ENCODE data around the gene NEURL1.

The NEURL1 gene

GRCh38 chr10:103584216-103585010, 90.9 kb downstream of the NEURL1 start:
- DNase-seq (ENCODE audit: low read depth in 2 of 2): peak; percentile 42 to 58

- DNase-seq (ENCODE audit: low read depth in 2 of 2): no peak
Measured at GRCh38 chr10:103585011-103585405, 91.5 kb downstream of the NEURL1 start.

- DNase-seq (ENCODE audit: low read depth in 2 of 2): no peak
Measured at GRCh38 chr10:103587073-103587472, 93.6 kb downstream of the NEURL1 start.

GRCh38 chr10:103589074-103589630, 95.6 kb downstream of the NEURL1 start:
- no peak for DNase-seq (ENCODE audit: low read depth in 2 of 2)

GRCh38 chr10:103590060-103590459, 96.6 kb downstream of the NEURL1 start:
- DNase-seq (ENCODE audit: low read depth in 2 of 2): no peak

GRCh38 chr10:103590744-103591291, 97.3 kb downstream of the NEURL1 start:
- DNase-seq (ENCODE audit: low read depth in 2 of 2): no peak

- peak in 1 of 2 donors; percentile 17 for DNase-seq (ENCODE audit: low read depth in 2 of 2)
Measured at GRCh38 chr10:103592186-103593021, 98.9 kb downstream of the NEURL1 start.

- no peak for DNase-seq (ENCODE audit: low read depth in 2 of 2)
Measured at GRCh38 chr10:103593022-103593570, 99.6 kb downstream of the NEURL1 start.

GRCh38 chr10:103595933-103596726, 102.6 kb downstream of the NEURL1 start:
- DNase-seq (ENCODE audit: low read depth in 2 of 2): no peak

GRCh38 chr10:103597003-103597402, 103.5 kb downstream of the NEURL1 start:
- no peak for DNase-seq (ENCODE audit: low read depth in 2 of 2)

- no peak for DNase-seq (ENCODE audit: low read depth in 2 of 2)
Measured at GRCh38 chr10:103598654-103599115, 105.2 kb downstream of the NEURL1 start.

GRCh38 chr10:103599211-103599610, 105.7 kb downstream of the NEURL1 start:
- no peak for DNase-seq (ENCODE audit: low read depth in 2 of 2)

GRCh38 chr10:103599907-103600306, 106.4 kb downstream of the NEURL1 start:
- DNase-seq (ENCODE audit: low read depth in 2 of 2): no peak

GRCh38 chr10:103600325-103600724, 106.8 kb downstream of the NEURL1 start:
- no peak for DNase-seq (ENCODE audit: low read depth in 2 of 2)

GRCh38 chr10:103600956-103601569, 107.6 kb downstream of the NEURL1 start:
- DNase-seq (ENCODE audit: low read depth in 2 of 2): no peak

- DNase-seq (ENCODE audit: low read depth in 2 of 2): no peak
Measured at GRCh38 chr10:103602028-103602851, 108.7 kb downstream of the NEURL1 start.

- DNase-seq (ENCODE audit: low read depth in 2 of 2): no peak
Measured at GRCh38 chr10:103602852-103603155, 109.3 kb downstream of the NEURL1 start.

GRCh38 chr10:103603382-103603781, 109.9 kb downstream of the NEURL1 start:
- DNase-seq (ENCODE audit: low read depth in 2 of 2): no peak

- no peak for DNase-seq (ENCODE audit: low read depth in 2 of 2)
Measured at GRCh38 chr10:103605359-103606096, 112.0 kb downstream of the NEURL1 start.
